ENCODE results near the gene ZCWPW1.

DNA sequence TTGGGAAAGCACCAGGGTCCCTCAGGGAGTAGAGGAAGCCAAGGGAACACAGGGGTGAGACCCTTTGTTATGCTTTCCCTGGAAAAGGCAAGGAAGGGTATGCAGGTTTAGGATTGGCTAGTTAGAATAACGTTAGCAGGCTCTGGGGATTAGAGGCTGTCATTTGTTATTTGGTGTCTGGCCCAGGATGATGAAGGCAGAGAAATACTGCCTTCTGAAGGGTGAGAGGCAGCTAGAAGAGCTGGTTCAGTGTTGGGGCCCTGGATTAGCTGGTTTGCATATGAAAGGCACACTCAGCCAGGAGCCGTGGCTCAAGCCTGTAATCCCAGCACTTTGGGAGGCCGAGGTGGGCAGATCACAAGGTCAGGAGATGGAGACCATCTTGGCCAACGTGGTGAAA, 58.2 kb downstream of the ZCWPW1 start:
- TF ChIP-seq, protein P1, sequence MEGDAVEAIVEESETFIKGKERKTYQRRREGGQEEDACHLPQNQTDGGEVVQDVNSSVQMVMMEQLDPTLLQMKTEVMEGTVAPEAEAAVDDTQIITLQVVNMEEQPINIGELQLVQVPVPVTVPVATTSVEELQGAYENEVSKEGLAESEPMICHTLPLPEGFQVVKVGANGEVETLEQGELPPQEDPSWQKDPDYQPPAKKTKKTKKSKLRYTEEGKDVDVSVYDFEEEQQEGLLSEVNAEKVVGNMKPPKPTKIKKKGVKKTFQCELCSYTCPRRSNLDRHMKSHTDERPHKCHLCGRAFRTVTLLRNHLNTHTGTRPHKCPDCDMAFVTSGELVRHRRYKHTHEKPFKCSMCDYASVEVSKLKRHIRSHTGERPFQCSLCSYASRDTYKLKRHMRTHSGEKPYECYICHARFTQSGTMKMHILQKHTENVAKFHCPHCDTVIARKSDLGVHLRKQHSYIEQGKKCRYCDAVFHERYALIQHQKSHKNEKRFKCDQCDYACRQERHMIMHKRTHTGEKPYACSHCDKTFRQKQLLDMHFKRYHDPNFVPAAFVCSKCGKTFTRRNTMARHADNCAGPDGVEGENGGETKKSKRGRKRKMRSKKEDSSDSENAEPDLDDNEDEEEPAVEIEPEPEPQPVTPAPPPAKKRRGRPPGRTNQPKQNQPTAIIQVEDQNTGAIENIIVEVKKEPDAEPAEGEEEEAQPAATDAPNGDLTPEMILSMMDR (conservative IDR thresholded peaks at IDR 0.05) = no peak
- no peak for TF ChIP-seq EZH2 (IDR thresholded peaks at IDR 0.05; ENCODE audit: low read depth)
